SW 1271 (cell line): ENCODE measurements around the gene CADM1.

Experiments
- DNase-seq, 2 experiments: peaks; one replicate each; lab custom pipeline; 2025; lab: John Stamatoyannopoulos, UW

The CADM1 gene

GRCh38 chr11:115182282-115182955 is 321.8 kb downstream of the CADM1 start:
- no peak for DNase-seq

- DNase-seq: no peak
Measured at GRCh38 chr11:115181538-115181937, 322.7 kb downstream of the CADM1 start.

- DNase-seq: no peak
Measured at GRCh38 chr11:115180272-115180671, 323.9 kb downstream of the CADM1 start.

GRCh38 chr11:115179636-115180035 is 324.6 kb downstream of the CADM1 start:
- no peak for DNase-seq

- DNase-seq: no peak
Measured at GRCh38 chr11:115178705-115179104, 325.5 kb downstream of the CADM1 start.

GRCh38 chr11:115173136-115173535 is 331.1 kb downstream of the CADM1 start:
- no peak for DNase-seq

GRCh38 chr11:115170133-115170815 is 333.9 kb downstream of the CADM1 start:
- peak in 1 of 2 experiments; percentile 1 for DNase-seq

GRCh38 chr11:115169251-115169650 is 335.0 kb downstream of the CADM1 start:
- no peak for DNase-seq

GRCh38 chr11:115168686-115169085 is 335.5 kb downstream of the CADM1 start:
- DNase-seq: no peak

- DNase-seq: no peak
Measured at GRCh38 chr11:115168229-115168671, 336.0 kb downstream of the CADM1 start.

- DNase-seq: no peak
Measured at GRCh38 chr11:115167456-115167855, 336.8 kb downstream of the CADM1 start.

- no peak for DNase-seq
Measured at GRCh38 chr11:115166820-115167219, 337.4 kb downstream of the CADM1 start.

GRCh38 chr11:115164774-115165173 is 339.4 kb downstream of the CADM1 start:
- no peak for DNase-seq

GRCh38 chr11:115162919-115163318 is 341.3 kb downstream of the CADM1 start:
- DNase-seq: no peak

- no peak for DNase-seq
Measured at GRCh38 chr11:115161876-115162275, 342.3 kb downstream of the CADM1 start.

- DNase-seq: no peak
Measured at GRCh38 chr11:115159207-115159606, 345.0 kb downstream of the CADM1 start.

- DNase-seq: no peak
Measured at GRCh38 chr11:115158053-115158452, 346.2 kb downstream of the CADM1 start.

GRCh38 chr11:115157247-115157646 is 347.0 kb downstream of the CADM1 start:
- no peak for DNase-seq

- no peak for DNase-seq
Measured at GRCh38 chr11:115155978-115156377, 348.2 kb downstream of the CADM1 start.

GRCh38 chr11:115155320-115155719 is 348.9 kb downstream of the CADM1 start:
- DNase-seq: no peak

GRCh38 chr11:115154355-115154736 is 349.9 kb downstream of the CADM1 start:
- DNase-seq: no peak

- DNase-seq: no peak
Measured at GRCh38 chr11:115153731-115154354, 350.4 kb downstream of the CADM1 start.

GRCh38 chr11:115153135-115153534 is 351.1 kb downstream of the CADM1 start:
- no peak for DNase-seq
